ENCODE results near the gene CLEC11A.

Gene CLEC11A

GRCh38 chr19:50723069-50723468 is at the start of gene CLEC11A:
TSS of gene CLEC11A (plus strand) at chr19:50723364. CDS start at chr19:50723526, 162 bp downstream.
- peak; percentile 95 for DNase-seq (ENCODE audit: low read depth)
- H3K4me3 ChIP-seq (ENCODE audit: low read depth, low read length) = peak within 1 kb of the TSS; percentile 98
- no peak for TF ChIP-seq CTCF (IDR thresholded peaks at IDR 0.05; ENCODE audit: low read depth, low read length)
- peak; percentile 67; the same call in 1 of the 2 replicates for TF ChIP-seq MYC (IDR thresholded peaks at IDR 0.05; ENCODE audit: low read depth, low read length)
- peak; percentile 81 for TF ChIP-seq POLR2A (IDR thresholded peaks at IDR 0.05; ENCODE audit: extremely low read depth, insufficient read length)
- peak; percentile 22; the same call in 1 of the 2 replicates for TF ChIP-seq MAX (IDR thresholded peaks at IDR 0.05; ENCODE audit: low read depth, low read length)

- DNase-seq (ENCODE audit: low read depth) = no peak
- no peak overlapping the region for H3K4me3 ChIP-seq (ENCODE audit: low read depth, low read length)
- TF ChIP-seq MAX (IDR thresholded peaks at IDR 0.05; ENCODE audit: low read depth, low read length) (no peak), CTCF (IDR thresholded peaks at IDR 0.05; ENCODE audit: low read depth, low read length) (no peak), MYC (IDR thresholded peaks at IDR 0.05; ENCODE audit: low read depth, low read length) (no peak), POLR2A (IDR thresholded peaks at IDR 0.05; ENCODE audit: extremely low read depth, insufficient read length) (no peak)
Measured at GRCh38 chr19:50676625-50677197, 46.5 kb upstream of the CLEC11A start.

- DNase-seq (ENCODE audit: low read depth) = no peak
- no peak overlapping the region for H3K4me3 ChIP-seq (ENCODE audit: low read depth, low read length)
- TF ChIP-seq CTCF (IDR thresholded peaks at IDR 0.05; ENCODE audit: low read depth, low read length) = no peak
- TF ChIP-seq MAX (IDR thresholded peaks at IDR 0.05; ENCODE audit: low read depth, low read length) = no peak
- no peak for TF ChIP-seq POLR2A (IDR thresholded peaks at IDR 0.05; ENCODE audit: extremely low read depth, insufficient read length)
- no peak for TF ChIP-seq MYC (IDR thresholded peaks at IDR 0.05; ENCODE audit: low read depth, low read length)
Measured at GRCh38 chr19:50677636-50678035, 45.5 kb upstream of the CLEC11A start.

GRCh38 chr19:50678323-50678722 is 44.8 kb upstream of the CLEC11A start:
- TF ChIP-seq CTCF (IDR thresholded peaks at IDR 0.05; ENCODE audit: low read depth, low read length) (no peak), MAX (IDR thresholded peaks at IDR 0.05; ENCODE audit: low read depth, low read length) (no peak), MYC (IDR thresholded peaks at IDR 0.05; ENCODE audit: low read depth, low read length) (no peak), POLR2A (IDR thresholded peaks at IDR 0.05; ENCODE audit: extremely low read depth, insufficient read length) (no peak)
- DNase-seq (ENCODE audit: low read depth) = no peak
- no peak overlapping the region for H3K4me3 ChIP-seq (ENCODE audit: low read depth, low read length)

GRCh38 chr19:50679177-50680125 is 43.7 kb upstream of the CLEC11A start:
- H3K4me3 ChIP-seq (ENCODE audit: low read depth, low read length) = no peak overlapping the region
- DNase-seq (ENCODE audit: low read depth) = peak; percentile 31

More at GRCh38 chr19:50679177-50680125, 43.7 kb upstream of the CLEC11A start:
- TF ChIP-seq POLR2A (IDR thresholded peaks at IDR 0.05; ENCODE audit: extremely low read depth, insufficient read length) (no peak), CTCF (IDR thresholded peaks at IDR 0.05; ENCODE audit: low read depth, low read length) (no peak), MAX (IDR thresholded peaks at IDR 0.05; ENCODE audit: low read depth, low read length) (no peak), MYC (IDR thresholded peaks at IDR 0.05; ENCODE audit: low read depth, low read length) (no peak)
